GM13977 (cell line): ENCODE data around the gene SKAP1.

Source experiments
- DNase-seq: peaks from one replicate; pipeline ENCODE4 v3.0.0; 2012; ENCODE audit warnings: low spot score
- in situ Hi-C: fragments of 300-500 bp; cut with MboI; formaldehyde crosslinking; loops from one replicate; pipeline ENCODE4 v1.12.0; 2022; ENCODE audit warnings: low sequenced_read_pairs, low pct_unique_long_range_greater_than_20kb, mixed read lengths, inconsistent platforms; ENCODE audit not compliant: unreplicated experiment
- TF ChIP-seq, protein P1 (sequence below): IDR thresholded peaks from 2 replicates; pipeline ENCODE4 v1.5.1; 2012; ENCODE audit warnings: mild to moderate bottlenecking, control low read depth; ENCODE audit not compliant: insufficient read depth; ENCODE audit errors: extremely low read depth, missing control alignments

Gene SKAP1

DNA sequence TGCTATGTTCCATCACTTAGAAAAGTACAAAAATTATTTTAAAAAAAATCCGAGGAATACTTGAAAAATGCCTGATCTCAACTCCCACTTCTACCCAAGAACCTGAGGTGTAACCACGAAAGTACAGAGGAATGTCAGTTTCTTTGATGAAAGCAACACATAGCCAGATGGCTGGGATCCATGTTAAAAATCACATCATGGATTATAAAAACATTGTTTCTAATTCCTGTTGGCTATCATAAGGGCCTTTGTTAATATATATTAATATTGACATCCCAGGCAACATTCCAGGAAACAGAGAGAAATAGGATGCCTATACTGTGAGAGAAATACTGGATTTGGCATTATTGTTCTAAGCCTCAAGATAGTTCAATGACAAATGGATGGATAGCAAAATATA is 115.3 kb downstream of the SKAP1 start:
- TF ChIP-seq, protein P1, sequence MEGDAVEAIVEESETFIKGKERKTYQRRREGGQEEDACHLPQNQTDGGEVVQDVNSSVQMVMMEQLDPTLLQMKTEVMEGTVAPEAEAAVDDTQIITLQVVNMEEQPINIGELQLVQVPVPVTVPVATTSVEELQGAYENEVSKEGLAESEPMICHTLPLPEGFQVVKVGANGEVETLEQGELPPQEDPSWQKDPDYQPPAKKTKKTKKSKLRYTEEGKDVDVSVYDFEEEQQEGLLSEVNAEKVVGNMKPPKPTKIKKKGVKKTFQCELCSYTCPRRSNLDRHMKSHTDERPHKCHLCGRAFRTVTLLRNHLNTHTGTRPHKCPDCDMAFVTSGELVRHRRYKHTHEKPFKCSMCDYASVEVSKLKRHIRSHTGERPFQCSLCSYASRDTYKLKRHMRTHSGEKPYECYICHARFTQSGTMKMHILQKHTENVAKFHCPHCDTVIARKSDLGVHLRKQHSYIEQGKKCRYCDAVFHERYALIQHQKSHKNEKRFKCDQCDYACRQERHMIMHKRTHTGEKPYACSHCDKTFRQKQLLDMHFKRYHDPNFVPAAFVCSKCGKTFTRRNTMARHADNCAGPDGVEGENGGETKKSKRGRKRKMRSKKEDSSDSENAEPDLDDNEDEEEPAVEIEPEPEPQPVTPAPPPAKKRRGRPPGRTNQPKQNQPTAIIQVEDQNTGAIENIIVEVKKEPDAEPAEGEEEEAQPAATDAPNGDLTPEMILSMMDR: no peak
- no peak for DNase-seq
- in situ Hi-C loops: no loop called here

GRCh38 chr17:48313096-48313755 is 116.8 kb downstream of the SKAP1 start:
- DNase-seq: no peak
- TF ChIP-seq, protein P1: no peak
- in situ Hi-C loops: no loop called here

- in situ Hi-C loops: no loop called here
- no peak for DNase-seq
- TF ChIP-seq, protein P1: no peak
Measured at GRCh38 chr17:48311324-48311723, 118.7 kb downstream of the SKAP1 start.

- TF ChIP-seq, protein P1: no peak
- no peak for DNase-seq
- in situ Hi-C loops: no loop called here
Measured at GRCh38 chr17:48310748-48311213, 119.2 kb downstream of the SKAP1 start.

- in situ Hi-C loops: no loop called here
- TF ChIP-seq, protein P1: no peak
- DNase-seq: no peak
Measured at GRCh38 chr17:48308581-48308980, 121.4 kb downstream of the SKAP1 start.

DNA sequence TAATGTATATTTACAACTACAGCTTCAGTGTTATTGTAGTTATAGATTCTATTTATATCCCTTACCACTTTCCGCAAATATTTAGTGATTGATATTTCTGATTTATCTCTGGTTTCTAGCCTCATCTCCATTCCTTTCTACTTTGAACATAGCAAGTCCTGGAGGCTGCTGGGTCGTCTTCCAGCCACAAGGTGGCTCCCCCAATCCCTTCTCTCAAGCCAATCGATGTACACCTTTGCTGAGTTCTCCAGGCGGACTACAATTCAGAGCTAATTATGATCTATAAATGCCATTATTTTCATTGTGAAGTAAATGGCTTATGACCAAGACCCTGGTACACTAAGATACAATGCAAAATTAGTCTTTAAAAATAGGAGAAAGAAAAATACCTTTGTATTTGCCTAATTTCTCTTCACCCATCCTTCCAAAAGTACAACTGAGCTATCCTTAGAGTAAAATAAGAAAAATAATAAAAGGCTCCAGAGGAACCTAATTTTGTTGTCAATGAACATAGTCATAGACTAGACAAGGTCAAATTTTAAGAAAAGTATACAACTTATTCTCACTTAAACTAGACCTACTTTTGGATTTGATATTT is 122.1 kb downstream of the SKAP1 start:
- in situ Hi-C loops: no loop called here
- DNase-seq: peak; percentile 43

More for the DNA sequence above, 122.1 kb downstream of the SKAP1 start:
- TF ChIP-seq, protein P1: peak; percentile 83
